ENCODE measurements around the gene CPPED1.

Gene CPPED1

DNA sequence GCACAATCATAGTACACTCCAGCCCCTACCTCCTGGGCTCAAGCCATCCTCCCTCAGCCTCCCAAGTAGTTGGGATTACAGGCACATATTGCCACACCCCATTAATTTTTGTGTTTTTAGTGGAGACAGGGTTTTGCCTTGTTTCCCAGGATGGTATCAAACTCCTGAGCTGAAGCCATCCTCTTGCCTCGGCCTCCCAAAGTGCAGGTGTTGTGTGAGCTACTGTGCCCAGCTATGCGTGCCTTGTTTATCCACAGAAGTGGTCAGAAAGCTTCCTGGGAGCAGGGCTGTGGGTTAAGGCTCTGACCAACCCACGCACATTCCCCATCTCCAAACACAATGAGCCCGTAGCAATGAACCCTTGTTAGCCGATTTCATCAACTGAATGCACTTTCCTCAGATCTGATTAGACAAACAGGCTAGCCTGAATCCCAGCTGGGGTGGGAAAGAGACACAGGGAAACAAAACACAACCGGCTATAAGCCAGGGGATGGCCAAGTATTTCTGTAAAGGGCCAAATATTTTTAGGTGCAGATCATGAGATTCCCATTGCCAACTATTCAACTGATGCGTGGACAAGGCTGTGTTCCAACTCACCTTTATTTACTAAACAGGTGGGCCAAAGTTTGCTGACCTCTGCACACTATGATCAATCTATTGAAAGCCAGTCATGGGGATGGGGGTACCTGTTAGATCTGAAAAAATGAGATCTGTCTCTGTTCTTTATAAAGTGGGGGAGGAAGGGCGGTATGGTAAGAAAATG is 193.6 kb downstream of the CPPED1 start:
- DNase-seq (ENCODE audit: low read depth in 2 of 2) = no peak

Data from stimulated activated CD8-positive, alpha-beta memory T cell treated with anti-CD3 and anti-CD28 coated beads, Interleukin-15, amount 100 ng/mL, for 48 hours (primary cell).